Right renal cortex interstitium (tissue), 3 donors: ENCODE measurements around the gene DNLZ. TPM values are rescaled to one million over a fixed set of nuclear protein-coding genes. Genes with fewer than 3 reads are reported as not detected.
"Not testable (repeated sequence)": the region's sequence is repeated elsewhere in the genome, so short reads cannot be mapped to it uniquely, and the experiment has no call there.

Experiments used
- DNase-seq, 3 donors: peaks; one replicate each; pipeline ENCODE4 v3.0.0-alpha.2; 2013; ENCODE audit warnings: low read depth in 3 of 3, low spot score in 2 of 3
- polyA plus RNA-seq, 3 donors: library from polyadenylated mRNA; unstranded; fragments of 120-200 nt; gene quantifications; one replicate each; pipeline ENCODE4 v1.2.1, GENCODE V29; 2013; ENCODE audit not compliant: insufficient read length in 3 of 3

The DNLZ gene
- polyA plus RNA-seq: 10 to 100 TPM in 1 of 3 donors, 1 to 10 TPM in 2; 3.2 to 16.1 (median 4.8) TPM

DNA sequence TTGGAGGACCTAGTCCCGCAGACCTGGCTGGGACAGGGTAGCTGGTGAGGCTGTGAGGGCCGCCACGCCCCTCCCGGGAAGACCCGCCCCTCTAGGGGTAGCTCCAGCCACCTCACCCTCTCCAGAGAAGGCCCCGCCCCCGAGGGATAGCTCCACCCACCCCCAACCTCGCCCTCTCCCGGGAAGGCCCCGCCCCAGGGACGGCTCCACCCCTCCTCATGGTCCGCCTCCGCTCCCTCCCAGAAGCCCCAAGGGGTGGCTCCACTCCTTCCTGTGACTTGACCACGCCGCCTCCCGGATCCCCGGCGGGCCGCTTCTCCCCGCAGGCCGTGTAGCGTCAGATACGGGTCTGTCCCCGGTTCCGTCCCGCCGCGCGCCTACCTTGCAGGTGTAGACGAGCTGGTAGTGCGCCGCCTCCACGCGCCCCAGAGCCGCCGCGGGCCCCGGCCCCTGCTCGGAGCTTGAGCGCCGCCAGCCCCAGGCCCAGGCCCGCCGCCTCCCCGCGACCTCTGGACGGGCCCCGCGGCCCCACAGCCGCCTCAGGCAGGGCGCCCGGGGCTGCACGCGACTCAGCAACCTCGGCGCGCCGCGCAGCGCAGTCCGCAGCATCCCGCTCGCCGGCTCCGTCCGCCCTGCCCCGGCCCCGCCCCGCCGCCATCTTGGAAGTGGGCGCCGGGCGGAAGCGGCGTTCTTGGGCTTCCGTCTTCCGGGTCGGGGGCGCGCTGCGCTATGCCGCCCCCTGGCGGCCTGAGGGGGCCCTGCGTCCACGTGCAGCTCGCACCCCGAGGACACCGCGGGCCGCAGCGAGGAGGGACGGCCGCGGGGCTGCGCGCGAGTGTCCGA, at the start of gene DNLZ:
Gene DNLZ, minus strand, starts transcription at position 639 of the 843 bp plus-strand sequence. Its CDS starts 30 bp downstream, at position 609.
- peak; percentile 67 to 85 (median 82) for DNase-seq

DNA sequence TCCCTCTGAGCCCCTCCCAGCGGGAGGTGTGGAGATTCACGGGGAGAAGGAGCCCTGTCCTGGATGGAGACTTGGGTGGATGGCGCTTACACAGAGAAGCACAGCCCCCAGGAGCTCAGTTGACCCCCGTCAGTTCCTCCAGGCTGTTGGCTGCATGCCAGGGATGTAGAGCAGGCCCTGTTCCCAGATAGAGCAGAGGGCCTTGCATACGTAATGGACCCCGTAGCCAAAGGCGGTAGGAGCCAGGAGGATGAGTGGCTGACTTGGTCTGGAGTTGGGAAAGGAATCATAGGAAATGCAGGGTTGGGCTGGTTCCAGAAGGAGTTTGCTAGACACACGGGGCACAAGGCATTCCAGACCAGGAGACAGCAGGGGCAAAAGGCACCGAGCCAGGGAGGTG, 49.4 kb upstream of the DNLZ start:
- DNase-seq: no peak

DNA sequence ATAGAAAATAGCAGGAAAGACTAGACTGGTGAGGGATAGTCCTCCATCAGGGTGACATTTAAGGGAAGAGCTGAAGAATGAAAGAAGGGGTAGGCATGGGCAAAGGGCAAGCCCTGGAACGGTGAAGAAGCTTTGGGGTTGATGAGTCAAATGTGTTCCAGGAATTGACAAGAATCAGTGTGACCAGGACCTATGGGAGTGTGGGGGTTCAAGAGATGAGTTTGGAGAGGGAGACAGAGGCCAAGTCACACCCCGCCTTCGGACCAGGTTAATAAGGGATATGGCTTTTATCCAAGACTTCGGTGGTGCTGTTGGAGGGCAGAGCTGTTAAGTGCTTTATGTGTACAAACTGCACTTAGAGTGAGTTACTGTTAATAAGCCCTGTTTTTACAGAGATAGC, 47.8 kb upstream of the DNLZ start:
- no peak for DNase-seq

DNA sequence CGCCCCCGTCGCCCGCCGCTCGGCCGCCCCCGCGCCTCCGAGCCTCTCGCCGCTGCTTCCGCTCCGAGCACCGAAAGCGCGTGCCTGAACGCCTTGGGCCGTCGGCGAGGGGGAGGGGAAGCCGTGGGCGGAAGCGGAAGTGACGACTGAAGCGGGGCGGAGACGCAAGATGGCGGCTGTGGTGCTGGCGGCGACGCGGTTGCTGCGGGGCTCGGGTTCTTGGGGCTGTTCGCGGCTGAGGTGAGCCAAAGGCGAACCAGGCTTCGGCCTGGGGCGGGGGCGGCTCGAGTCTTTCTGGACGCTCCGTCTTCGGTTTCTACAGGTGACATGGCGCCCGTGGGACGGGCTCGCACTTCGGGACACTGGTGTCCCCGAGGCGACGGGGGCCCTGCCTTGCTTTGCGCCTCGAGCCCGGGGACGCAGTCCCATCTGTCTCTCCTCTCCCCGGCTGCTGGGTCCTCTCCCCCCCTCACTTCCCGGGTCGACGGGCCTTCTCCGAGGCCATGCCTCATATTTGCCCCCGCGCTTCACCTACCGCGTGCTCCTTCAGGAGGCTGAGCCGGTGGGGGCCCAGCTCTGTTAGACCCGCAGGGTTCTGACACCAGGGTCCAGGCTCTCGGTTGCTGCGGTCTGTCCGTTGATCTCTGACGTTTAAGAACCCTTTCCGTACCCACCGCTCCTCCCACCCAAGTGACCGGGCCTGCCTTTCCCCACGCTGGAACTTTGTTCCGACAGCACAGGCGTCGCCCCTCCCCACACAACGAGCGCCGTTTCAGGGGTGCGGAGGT, 47.1 kb upstream of the DNLZ start, which contains the start of the genes ENTR1 and PMPCA:
Gene ENTR1, minus strand, starts transcription at position 115 of the 788 bp plus-strand sequence. CDS start 217 bp downstream, outside the sequence.
Gene PMPCA, plus strand, starts transcription at position 159 of the 788 bp plus-strand sequence. Its CDS starts 11 bp downstream, at position 170.
- DNase-seq: peak; percentile 74 to 79 (median 74)

DNA sequence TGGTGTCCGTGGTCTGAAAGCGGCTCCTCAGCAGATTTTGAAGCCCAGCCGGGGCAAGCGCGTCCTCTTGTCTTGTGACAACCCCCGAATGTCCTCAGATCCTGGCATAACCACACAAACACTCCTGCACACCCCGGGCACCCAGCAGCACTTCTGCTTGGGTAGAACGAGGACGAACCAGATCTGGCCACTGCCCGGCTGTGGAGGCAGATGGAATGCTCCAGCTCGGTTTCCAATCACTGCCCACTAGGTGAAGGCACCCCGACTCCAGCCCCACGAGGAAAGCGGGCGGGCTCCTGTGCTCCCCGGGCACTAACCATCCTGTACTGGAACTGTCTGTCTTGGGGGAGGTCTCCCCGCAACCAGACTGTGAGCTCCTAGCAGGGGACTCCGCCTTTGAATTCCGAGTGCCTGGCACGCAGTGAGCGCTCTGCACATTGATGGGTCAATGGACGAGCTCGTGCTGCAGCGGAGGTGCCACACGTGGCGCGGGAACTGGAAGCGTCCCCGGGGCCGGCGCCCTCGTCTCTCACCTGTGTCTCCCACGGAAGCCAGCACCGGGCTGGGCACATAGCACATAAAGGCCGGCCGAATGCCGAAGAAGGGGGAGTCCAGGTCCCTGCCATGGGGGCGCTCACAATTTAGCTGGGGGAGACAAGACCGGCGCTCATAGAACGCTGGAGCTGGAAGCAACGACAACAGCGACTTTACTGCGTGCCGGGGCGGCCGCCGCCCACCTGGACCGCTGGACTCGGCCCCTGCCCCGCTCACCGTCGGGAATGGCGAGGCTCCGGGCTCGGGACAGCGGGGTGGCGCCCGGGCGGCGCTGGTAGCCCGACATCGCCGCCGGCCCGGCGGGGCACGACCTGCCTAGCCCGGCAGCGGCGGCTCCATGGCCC, 46.3 kb upstream of the DNLZ start:
- DNase-seq: no peak

DNA sequence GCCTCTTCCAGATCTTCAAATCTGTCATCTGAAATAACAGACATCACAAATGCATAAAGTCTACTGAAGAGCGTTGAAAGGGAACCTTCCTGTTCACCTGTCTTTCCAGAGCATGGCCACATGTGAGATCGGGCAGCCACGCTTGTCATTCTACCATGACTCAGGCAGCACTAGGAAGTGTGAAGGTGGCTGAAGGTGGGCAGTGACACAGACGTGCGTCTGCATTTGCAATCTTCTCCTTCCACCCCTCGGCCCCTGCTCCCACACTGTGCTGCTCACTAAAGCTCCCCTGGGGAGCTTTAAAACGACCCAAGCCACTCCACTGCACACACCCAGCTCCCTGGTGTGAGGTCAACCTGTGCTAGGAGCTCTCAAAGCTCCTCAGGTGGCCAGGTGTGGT, 44.4 kb upstream of the DNLZ start:
- DNase-seq: no peak

DNA sequence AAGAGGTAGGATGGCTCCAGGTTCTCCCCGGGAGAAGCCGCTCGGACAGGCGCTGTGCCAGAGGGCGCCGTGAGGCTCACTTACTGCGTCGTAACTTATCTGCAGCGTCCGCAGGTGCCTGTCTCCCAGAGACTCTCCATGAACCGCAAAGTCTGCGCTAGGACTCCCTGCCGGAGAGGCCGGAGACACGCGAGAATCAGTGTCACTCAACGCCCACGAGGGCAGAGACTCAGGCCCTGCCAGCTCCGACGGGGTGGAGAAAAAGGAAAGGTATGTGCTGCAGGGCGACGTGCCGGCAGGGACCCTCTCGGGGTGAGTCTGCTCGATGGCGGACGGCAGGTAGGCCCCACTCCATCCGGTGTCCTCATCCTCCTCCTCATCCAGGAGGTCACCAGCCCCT, 43.5 kb upstream of the DNLZ start:
- DNase-seq: not testable (repeated sequence)

DNA sequence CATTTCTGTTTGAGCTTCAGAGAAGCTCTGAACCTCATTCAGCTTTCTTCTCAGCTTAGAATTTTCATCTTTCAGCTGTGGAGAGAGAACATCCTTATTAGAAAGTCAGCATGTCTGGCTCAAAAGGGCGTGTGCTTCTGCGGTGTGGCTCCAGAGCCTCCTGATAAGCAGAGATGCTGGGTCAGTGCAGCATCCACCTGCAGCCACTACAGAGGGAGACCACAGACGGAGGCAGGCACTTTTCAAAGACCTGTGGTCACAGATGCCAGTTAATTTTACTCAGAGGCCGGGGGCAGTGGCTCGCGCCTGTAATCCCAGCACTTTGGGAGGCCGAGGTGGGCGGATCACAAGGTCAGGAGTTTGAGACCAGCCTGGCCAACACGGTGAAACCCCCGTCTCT, 42.4 kb upstream of the DNLZ start:
- DNase-seq: not testable (repeated sequence)

DNA sequence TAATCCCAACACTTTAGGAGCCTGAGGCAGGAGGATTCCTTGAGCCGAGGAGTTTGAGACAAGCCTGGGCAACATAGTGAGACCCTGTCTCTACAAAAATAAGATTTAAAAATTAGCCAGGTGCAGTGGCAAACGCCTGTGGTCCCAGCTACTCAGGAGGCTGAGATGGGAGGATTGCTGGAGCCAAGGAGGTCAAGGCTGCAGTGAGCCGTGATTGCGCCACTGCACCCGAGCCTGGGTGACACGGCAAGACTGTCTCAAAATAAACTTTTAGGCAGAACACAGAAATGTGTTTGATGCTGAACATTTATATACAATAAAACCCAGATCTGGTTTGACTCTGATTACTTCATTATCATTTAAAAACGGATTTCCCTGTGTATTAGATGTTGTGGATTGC, 41.9 kb upstream of the DNLZ start:
- no peak for DNase-seq

DNA sequence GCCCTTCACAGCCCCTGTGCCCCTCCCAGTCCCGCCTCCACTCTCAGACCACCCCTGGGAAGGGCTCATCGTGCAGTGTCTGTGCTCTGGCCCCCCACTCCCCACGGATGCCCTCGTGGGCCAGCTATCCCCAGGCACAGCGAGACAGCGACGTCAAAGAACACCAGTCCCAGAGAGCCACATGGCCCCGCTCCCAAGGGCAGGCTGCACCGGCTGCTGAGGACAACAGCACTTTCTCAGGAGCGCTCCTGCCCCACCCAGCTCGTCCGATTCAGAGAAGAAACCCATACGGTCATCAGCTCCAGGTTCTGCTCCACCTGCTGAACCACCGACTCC, 41.2 kb upstream of the DNLZ start:
- no peak for DNase-seq

DNA sequence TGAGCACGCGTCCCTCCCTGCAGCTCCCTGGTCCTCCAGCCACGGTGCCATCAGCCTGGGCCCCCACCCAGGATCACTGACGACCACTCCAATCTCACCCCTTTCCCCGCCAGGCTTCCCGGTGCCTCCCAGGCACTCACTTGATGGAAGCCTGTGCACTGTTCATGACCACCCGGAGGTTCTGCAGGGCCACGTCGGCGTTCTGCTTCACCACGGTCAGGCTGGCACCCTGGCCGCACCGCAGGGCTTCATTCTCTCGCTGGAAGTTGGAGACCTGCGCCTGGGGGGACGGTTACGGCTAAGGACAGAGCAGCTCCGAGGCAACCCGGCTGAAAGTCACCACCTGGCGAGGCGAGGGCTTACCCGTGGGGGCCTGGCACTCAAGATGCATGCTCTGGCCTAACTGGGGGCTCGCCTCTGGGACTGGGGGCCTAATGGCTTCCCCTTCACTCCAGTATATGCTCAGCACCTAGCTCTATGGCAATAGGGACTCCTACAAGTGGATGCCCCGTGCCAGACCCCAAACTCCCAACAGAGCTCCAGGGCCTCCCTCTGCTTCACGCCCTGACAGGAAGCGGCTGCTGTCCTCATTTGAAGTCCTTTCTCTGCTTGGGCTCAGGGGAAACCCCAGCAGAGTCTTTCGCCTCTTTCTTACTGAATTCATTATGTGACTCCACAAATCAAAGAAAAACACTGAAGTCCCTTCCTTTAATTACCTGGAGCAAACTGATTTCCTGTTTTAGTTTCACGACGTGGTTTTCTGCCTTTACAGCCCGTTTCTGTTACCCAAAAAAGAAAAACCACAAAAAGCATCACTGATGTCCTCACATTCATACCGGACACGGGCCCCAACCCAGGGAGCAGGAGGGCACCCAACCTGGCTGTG, 40.6 kb upstream of the DNLZ start:
- DNase-seq: no peak

DNA sequence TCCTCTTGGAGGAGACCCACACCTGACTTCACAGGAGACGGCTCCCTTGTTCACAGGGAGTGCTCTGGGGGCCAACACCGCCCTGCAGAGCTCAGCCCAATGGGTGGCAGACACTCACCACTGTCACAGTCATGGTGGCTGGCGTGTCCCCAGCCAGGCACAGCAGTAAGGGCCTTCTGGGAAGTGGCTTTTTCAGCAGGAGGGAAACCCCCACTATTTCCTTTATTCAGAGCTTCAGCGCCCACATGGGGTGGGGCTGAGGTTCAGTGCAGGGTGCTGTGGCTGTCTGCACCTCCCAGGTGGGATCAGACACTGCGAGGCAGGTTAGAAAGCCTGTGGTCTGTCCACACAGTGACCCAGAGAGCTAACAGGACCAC, 40.0 kb upstream of the DNLZ start:
- DNase-seq: no peak

DNA sequence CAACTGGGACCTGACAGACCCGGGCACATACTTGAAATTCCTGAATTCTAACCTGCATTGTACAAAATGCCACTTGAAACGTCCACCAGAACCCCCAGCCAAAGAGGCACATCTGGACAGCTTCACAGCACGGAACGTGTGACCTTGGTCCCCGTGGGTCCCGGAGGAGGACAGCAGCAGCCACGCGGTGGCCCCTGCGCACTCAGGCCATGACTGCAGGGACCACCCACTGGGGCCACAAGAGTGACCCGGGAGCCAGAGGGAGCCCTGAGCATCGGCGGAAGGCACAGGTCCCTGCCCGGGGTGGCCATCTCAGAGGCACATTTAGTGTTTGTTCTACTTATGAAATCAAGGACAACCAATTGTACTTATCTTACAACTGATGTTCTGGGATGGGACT, 38.5 kb upstream of the DNLZ start:
- DNase-seq: no peak

DNA sequence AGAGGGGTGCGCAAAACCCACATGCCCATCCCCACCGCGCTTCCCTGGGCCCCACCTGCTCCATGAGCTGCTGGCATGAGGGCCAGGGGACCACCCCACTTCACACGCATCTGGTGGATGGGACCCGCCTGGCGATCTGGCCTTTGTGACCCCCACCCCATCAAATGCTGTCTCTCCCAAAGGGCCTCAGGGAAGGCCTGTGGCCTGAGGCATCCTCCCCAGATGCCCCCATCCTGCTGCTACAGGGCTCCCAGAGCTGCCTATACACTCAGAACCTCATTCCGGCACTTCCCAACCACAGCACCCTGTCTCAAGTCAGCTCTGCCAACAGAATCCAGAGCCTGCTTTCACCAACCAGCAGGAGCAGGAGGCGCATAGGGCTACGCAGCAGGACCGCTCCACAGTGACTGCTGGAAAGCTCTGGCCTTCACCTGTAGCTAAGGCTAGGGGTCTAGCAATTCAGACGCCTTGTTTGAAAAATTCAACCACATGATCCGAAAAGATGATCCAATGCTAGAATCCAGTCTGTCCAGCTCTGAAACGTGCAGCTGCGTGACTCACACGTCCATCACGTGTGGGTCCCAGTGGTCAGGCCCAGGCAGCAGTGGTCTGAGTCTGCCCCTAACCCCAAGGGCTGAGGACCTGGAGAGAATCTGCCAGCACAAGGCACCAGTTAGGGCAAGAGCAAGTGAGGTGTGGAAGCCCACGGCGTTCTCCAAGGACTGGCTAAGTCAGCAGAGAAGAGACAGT, 37.8 kb upstream of the DNLZ start:
- DNase-seq: no peak

DNA sequence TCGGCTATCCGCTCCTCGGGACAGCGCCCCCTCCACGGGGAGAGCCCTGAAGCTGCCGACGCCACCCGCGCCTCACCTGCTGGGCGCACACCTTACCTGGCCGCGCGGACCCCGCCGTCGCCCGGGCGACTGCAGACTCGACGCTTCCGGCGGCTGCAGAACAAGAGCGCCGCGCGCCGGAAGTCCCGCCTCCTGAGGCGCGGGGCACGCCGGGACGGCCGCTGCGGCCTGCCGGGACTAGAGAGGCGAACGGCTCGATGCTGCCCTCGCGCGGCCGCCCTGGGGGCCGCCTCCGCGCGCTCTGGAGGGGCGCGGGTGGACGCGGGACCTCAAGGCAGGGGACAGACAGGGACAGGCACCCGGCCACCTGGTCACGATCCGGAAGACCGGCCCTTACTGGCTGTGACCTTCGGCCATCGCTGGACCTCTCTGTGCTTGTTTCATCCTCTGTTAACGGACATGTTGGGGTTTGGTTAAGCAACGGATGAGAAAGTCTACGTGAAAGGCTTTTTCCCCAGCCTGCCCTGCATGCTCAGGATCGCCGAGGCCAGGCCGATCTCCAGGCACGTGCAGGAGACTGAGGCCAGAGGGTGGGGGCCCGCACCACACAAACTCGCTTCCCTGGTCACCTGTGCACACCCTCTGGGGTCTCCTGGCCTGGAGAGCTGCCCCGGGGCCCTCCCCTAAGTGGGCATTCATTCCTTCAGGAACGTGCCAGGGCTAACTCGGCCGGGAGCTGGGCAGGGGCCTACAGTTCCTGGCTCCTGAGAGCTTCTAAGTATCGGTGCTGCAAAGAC, 36.7 kb upstream of the DNLZ start, which contains the start of gene SNAPC4:
Gene SNAPC4, minus strand, starts transcription at position 133 of the 797 bp plus-strand sequence. CDS start 1,742 bp downstream, outside the sequence.
- DNase-seq: peak; percentile 58 to 76 (median 67)

DNA sequence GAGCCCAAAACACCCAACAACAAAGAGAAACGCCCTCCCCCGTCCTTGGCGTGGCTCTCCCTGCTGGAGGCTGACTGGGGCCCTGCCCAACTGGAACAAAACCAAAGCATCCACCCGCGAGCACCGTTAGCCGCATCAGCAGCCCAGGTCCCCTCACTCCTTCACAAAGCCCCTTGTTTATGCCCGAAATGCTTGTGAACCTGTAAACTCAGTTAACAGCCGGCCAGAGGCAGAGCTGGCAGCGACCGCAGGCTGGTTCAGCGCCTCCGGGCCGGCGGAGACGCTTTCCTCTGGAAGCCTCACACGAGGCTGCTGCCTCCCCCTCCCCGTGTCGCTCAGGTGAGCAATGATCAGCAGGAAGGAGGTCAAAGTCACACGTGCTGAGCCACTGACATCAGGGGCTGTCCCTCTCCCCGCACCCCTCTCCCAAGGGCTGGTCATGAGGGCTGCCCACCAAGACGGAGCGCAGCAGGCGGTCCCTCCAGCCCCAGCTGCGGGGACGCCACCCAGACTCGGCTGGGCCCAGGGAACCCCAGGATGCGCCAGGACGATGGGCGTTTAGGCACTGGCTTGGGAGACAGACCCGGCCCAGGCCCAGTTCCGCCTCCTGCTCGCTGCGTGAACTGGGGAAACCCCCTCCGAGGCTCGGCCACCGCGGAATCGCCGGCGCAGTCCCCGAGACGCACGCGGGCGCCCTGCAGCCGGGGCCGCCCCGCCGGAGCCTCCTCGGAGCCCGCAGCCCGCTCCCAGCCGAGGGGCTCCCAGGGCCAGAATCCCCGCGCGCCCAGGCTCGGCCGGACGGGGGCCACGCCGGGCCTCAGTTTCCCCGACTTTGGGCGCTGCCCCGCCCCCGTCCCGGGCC, 35.9 kb upstream of the DNLZ start:
- DNase-seq: no peak

DNA sequence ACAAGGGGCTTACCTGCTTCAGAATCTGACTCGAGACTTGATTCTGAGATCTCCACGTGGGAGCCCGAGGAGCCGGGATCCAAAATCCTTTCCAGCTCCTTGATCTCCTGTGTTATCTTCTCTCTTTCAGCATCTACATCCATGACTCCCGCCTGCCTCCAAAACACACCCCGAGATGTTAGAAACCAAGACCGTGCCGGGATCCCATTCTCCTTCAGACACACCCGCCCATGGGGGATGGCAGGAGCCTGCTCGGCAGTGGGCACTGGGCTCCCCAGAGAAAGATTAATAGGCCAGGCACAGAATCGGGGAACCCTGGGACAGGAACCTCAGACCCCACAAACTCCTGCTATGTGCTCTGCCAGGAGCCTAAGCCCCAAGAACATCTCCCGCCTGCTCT, 34.7 kb upstream of the DNLZ start:
- no peak for DNase-seq
